ENCODE data around the gene EGFL7. TPM values are rescaled to one million over a fixed set of nuclear protein-coding genes. Genes with fewer than 3 reads are reported as not detected.

The EGFL7 gene
- total RNA-seq, 2 experiments from 2014 or later = 1.9 TPM

DNA sequence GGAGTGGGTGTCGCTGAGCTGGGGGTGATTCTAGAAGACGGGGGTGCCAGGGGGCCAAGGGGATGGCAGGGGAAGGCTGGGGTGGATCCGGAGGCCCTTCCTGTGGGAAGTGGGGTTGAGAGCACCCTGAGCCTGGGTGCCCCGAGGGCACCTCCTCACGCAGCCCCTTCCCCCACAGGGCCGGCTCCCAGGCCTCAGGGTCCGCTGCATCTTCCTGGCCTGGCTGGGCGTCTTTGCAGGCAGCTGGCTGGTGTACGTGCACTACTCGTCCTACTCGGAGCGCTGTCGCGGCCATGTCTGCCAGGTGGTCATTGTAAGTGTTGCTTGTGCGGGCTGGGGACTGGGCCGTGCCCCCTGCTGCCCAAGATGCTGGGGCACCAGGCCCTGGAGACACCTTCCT, 54.7 kb downstream of the EGFL7 start:
- Mint-ChIP-seq H3K9me3 (ENCODE audit: insufficient read depth) (no peaks in the 10 kb centered on the region), H3K27me3 (ENCODE audit: low read depth) (peaks cover 12% of the 10 kb centered on the region), H3K4me3 (no peak overlapping the region), H3K36me3 (ENCODE audit: low read depth) (peaks cover 4% of the 10 kb centered on the region), H3K27ac (no peak overlapping the region), H3K4me1 (ENCODE audit: low read depth) (peaks cover 12% of the 10 kb centered on the region)
- POLR2A ChIA-PET = interaction anchor here (7.5 kb wide), 1 partner anchor 10 kb away, joined by 53 read pairs; no protein-coding TSS in a partner anchor
- ATAC-seq (no peak), DNase-seq (no peak)
- CTCF ChIA-PET = no interaction called here

DNA sequence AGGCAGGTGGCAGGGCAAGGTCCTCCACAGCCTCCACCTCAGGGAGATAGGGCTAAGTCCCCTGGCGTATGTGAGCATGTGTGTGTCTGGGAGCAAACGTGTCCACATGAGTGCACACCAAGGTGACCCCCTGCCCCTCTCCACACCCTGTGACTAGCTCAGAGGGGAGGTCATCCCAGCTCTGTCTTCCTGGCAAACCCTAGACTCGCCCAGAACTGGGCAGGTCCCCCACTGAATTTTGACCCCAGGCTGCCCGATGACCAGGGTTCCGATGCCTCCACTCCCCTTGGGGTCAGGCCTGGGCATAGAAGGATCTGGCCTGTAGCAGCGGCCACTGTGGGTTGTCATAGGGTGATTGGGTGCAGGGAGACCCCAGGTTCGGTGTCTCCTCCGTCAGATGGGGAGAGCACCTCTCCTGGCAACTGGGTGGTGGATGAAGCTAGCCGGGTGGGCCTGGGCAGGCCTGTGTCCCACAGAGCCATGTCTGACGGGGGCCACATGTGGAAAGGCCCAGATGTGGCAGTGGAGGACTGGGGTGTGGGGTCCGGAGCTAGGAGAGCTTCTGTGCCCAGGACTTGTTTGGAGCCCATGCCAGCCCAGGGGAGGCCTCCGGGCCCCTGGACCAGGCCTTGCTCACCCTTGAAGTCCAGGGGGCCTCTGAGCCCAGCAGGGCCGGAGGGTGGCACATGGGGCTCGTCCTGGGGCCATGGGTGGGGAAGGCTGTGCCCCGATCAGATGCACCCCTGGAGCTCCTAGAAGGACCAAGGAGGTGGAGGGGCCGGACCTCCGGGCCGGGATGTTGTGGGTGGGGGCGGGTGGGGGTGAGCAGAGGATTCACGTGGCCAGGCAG, 55.9 kb downstream of the EGFL7 start:
- ATAC-seq (peak; percentile 5), DNase-seq (no peak)
- ChIA-PET CTCF (interaction anchor here (1.3 kb wide), 1 partner anchor 74 kb away, joined by 4 read pairs; no protein-coding TSS in a partner anchor), POLR2A (interaction anchor here (0.9 to 7.5 kb wide), 2 partner anchors 8 to 22 kb away, joined by 3 to 53 read pairs; no protein-coding TSS in a partner anchor)
- peaks cover 9% of the 10 kb centered on the region for H3K36me3 Mint-ChIP-seq (ENCODE audit: low read depth)
- no peak overlapping the region for H3K4me3 Mint-ChIP-seq
- H3K9me3 Mint-ChIP-seq (ENCODE audit: insufficient read depth) = no peaks in the 10 kb centered on the region
- H3K27ac Mint-ChIP-seq = no peak overlapping the region
- peaks cover 8% of the 10 kb centered on the region for H3K27me3 Mint-ChIP-seq (ENCODE audit: low read depth)
- H3K4me1 Mint-ChIP-seq (ENCODE audit: low read depth) = peaks cover 13% of the 10 kb centered on the region

DNA sequence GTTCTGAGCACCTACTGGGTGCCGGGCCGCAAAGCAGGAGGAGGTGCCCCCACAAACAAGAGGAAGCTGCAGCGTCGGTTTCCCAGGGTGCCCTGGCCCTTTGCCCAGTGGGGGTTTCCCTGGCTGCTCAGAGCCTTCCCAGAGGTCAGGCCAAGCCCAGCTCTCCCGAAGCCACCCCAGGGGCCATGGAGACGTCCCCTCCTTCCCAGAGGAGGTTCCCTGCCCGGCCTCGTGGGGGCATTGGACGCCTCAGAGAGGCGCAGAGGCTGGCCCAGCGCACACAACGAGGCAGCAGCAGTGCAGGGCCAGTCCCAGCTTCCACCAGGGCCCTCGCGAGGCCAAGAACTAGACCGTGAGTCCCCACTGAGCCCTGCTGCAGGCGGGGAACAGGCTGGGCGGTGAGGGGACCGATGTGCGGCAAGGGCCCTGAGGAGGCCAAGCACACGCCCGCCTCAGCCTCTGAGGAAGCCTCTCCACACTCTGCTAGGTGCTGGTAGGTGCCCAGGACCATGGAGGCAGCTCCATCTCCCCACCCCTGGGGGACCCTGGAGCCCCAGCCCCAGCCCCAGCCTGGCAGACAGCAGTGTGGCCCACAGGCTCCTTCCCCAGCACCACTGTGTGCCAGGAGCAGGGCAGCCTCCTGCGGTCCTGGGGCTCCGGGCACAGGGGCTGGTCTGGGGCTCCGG, 56.6 kb downstream of the EGFL7 start:
- Mint-ChIP-seq H3K27ac (peak overlapping the region; percentile 15), H3K4me3 (no peak overlapping the region), H3K4me1 (ENCODE audit: low read depth) (peaks cover 21% of the 10 kb centered on the region), H3K27me3 (ENCODE audit: low read depth) (peaks cover 1% of the 10 kb centered on the region), H3K36me3 (ENCODE audit: low read depth) (peaks cover 17% of the 10 kb centered on the region), H3K9me3 (ENCODE audit: insufficient read depth) (no peaks in the 10 kb centered on the region)
- CTCF ChIA-PET = interaction anchor here (1.3 kb wide), 1 partner anchor 73 kb away, joined by 4 read pairs; no protein-coding TSS in a partner anchor
- POLR2A ChIA-PET = interaction anchor here (0.6 to 7.5 kb wide), 3 partner anchors 8 to 37 kb away, joined by 3 to 53 read pairs (median 3); no protein-coding TSS in a partner anchor
- no peak for DNase-seq
- ATAC-seq = peak; percentile 14

DNA sequence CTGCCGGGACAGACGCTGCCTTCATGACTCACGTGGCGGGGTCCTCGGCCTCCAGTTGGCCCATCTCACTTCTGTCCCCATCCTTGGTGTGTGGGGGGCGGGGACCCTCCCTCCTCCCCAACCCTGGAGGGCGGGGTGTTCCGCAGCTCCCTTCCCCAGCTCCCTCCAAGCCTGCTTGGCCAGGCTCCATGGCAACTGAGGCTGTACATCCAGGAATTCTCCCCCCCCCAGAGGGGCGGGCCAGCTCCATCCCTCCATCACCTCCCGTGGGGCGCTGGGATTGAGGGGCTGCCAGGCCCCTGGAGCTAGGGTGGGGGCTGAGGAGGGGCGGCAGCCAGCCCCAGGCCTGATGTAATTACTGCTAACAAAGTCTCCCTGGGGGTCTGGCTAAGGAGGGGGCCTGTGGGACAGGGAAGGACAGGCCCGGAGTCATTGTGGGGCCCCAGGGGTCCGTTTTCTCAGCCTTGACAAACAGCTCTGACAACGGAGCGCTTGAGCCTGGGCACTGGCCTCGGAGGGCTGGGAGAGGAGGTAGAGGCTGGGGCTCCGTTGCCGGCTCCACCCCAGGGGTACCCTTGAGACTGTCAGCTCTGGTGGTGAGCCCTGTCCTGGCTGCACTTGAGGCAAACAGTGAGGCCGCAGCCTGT, 57.7 kb downstream of the EGFL7 start:
- Mint-ChIP-seq H3K27ac (no peak overlapping the region), H3K9me3 (ENCODE audit: insufficient read depth) (no peaks in the 10 kb centered on the region), H3K27me3 (ENCODE audit: low read depth) (no peaks in the 10 kb centered on the region), H3K36me3 (ENCODE audit: low read depth) (peaks cover 24% of the 10 kb centered on the region), H3K4me1 (ENCODE audit: low read depth) (peaks cover 26% of the 10 kb centered on the region), H3K4me3 (no peak overlapping the region)
- CTCF ChIA-PET = interaction anchor here (1.3 kb wide), 1 partner anchor 122 kb away, joined by 3 read pairs; the partner anchor contains the start of gene AJM1
- no peak for ATAC-seq
- POLR2A ChIA-PET = no interaction called here
- DNase-seq = no peak

DNA sequence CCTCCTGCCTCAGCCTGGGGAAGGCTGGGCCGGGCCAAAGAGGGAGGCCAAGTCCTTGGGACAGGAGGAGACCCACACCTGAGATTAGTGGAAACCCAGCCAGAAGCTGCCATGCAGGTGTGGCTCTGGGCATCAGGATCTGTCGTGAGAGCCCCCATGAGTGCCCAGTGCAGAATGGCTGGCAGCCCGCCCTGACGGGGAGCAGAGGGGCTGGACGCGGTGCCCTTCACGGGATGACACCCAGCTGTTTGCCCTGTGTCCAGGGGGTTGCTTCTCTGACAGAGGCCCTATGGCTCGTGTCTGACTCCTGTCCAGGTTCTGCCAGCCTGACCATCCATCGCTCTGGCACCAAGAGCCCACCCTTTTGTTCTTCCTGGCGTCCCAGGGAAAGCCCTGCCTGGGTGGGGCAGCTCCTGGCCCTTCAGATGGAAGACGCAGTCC, 58.2 kb downstream of the EGFL7 start:
- Mint-ChIP-seq H3K4me3 (no peak overlapping the region), H3K27ac (no peak overlapping the region), H3K4me1 (ENCODE audit: low read depth) (peaks cover 32% of the 10 kb centered on the region), H3K36me3 (ENCODE audit: low read depth) (peaks cover 29% of the 10 kb centered on the region), H3K27me3 (ENCODE audit: low read depth) (no peaks in the 10 kb centered on the region), H3K9me3 (ENCODE audit: insufficient read depth) (no peaks in the 10 kb centered on the region)
- no peak for DNase-seq
- ATAC-seq = no peak
- ChIA-PET POLR2A (interaction anchor here (1.0 kb wide), 1 partner anchor 9 kb away, joined by 3 read pairs; no protein-coding TSS in a partner anchor), CTCF (interaction anchor here (1.3 kb wide), 1 partner anchor 122 kb away, joined by 3 read pairs; the partner anchor contains the start of gene AJM1)

DNA sequence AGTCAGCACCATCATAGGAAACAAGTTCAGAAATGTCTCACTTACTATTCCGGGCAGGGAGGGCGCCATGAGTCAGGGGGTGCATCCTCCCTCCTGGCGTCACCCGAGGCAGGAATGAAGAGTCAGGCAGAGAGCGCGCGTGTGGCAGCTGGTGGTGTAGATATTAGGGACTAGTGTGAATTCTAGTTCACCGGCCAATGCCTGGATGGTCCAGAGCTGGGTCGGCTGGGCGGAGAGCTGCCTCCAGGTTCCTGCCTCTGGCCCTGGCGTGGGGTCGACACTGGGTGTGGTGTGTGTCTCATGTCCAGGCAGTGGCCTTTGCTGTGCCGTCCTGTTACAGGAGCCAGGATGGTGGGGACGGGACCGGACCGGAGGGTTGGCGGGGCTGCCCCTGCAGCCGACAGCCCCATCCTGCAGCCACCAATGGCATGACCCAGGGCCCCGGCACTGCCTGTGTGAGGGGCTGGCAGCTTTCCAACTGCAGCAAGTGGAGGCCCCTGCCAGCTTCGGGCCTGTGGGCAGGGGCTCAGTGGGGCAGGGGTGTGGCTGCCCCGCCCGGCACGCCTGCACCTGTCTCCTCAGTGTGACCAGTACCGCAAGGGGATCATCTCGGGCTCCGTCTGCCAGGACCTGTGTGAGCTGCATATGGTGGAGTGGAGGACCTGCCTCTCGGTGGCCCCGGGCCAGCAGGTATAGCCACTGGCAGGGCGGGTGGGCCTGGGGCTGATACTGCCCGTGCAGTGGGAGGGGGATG, 58.8 kb downstream of the EGFL7 start:
- Mint-ChIP-seq H3K4me1 (ENCODE audit: low read depth) (peaks cover 38% of the 10 kb centered on the region), H3K36me3 (ENCODE audit: low read depth) (peaks cover 35% of the 10 kb centered on the region), H3K4me3 (no peak overlapping the region), H3K27ac (peak overlapping the region; percentile 21), H3K27me3 (ENCODE audit: low read depth) (no peaks in the 10 kb centered on the region), H3K9me3 (ENCODE audit: insufficient read depth) (no peaks in the 10 kb centered on the region)
- DNase-seq = no peak
- no peak for ATAC-seq
- ChIA-PET POLR2A (interaction anchor here (1.0 to 1.1 kb wide), 2 partner anchors 7 to 8 kb away, joined by 3 read pairs; no protein-coding TSS in a partner anchor), CTCF (no interaction called here)

Small RNAs within 50 kb of the gene (microRNA-seq; reads per million reads assigned to microRNA genes)
- 145 reads per million, percentile 66 among the genes with 10 or more reads in this experiment for gene MIR126

Other genes with a start within 250 kb of the EGFL7 start
- gene INPP5E, start 223.1 kb upstream of the EGFL7 start, total RNA-seq = 10 to 100 TPM; 16.8 to 18.2 TPM
- 10 to 100 TPM; 86.8 to 89.2 TPM for gene SEC16A, start 179.9 kb upstream of the EGFL7 start, total RNA-seq
- 10 to 100 TPM; 86.6 to 94.1 TPM for gene NOTCH1, start 116.9 kb upstream of the EGFL7 start, total RNA-seq
- gene AGPAT2, start 24.5 kb downstream of the EGFL7 start, total RNA-seq = 10 to 100 TPM; 32.7 to 33.7 TPM
- gene DIPK1B, start 49.7 kb downstream of the EGFL7 start, total RNA-seq = under 1 TPM in 1 of 2 experiments, not detected in 1; 0.16 TPM
- 1 to 10 TPM; 1.8 to 2.4 TPM for gene LCN10, start 80.0 kb downstream of the EGFL7 start, total RNA-seq
- gene LCN6, start 85.6 kb downstream of the EGFL7 start, total RNA-seq = not detected
- gene LCN8, start 95.3 kb downstream of the EGFL7 start, total RNA-seq = not detected
- gene LCN15, start 101.6 kb downstream of the EGFL7 start, total RNA-seq = not detected
- gene TMEM141, start 128.4 kb downstream of the EGFL7 start, total RNA-seq = 10 to 100 TPM; 39.9 to 43.2 TPM
- under 1 TPM; 0.26 to 0.44 TPM for gene CCDC183, start 133.4 kb downstream of the EGFL7 start, total RNA-seq
- 100 to 1,000 TPM; 117 to 118 TPM for gene RABL6, start 145.0 kb downstream of the EGFL7 start, total RNA-seq
- gene AJM1, start 179.6 kb downstream of the EGFL7 start, total RNA-seq = 1 to 10 TPM; 5.3 to 5.6 TPM
- gene PHPT1, start 186.5 kb downstream of the EGFL7 start, total RNA-seq = 100 to 1,000 TPM; 108 to 119 TPM
- 10 to 100 TPM; 14.7 to 15.8 TPM for gene MAMDC4, start 189.4 kb downstream of the EGFL7 start, total RNA-seq
- gene EDF1, start 203.4 kb downstream of the EGFL7 start, total RNA-seq = 100 to 1,000 TPM; 279 to 310 TPM
- 10 to 100 TPM; 48.5 to 57.2 TPM for gene TRAF2, start 223.6 kb downstream of the EGFL7 start, total RNA-seq

Measured in activated CD8-positive, alpha-beta T cell treated with anti-CD3 and anti-CD28 coated beads, Interleukin-2, amount 10 ng/mL, durations not matched to agents 7 days and 5 days (primary cell).